ENCODE data around the gene ARNT2. TPM values are rescaled to one million over a fixed set of nuclear protein-coding genes. Genes with fewer than 3 reads are reported as not detected.

The ARNT2 gene
- total RNA-seq, 4 donors from 2014 or later, result 5.1 to 8.8 (median 6.8) TPM

DNA sequence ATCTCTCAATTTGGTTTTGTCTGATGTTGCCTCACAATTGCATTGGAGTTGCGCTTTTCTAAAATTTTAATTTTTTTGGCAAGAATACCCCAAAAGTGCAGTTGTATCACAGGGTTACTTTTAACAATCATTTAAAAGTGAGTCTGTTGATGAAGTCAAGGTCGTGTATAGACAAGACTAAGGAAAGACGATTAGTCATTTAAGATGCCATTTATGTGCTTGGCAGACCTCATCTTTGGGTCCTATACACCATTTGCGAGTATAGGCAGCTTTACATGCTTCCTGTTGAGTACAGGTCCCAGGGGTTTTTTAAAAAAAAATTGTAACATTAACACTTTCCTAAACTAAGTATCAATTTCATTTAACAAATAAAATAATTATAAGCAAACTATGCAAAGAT lies 12.5 kb downstream of the ARNT2 start:
- no peak for TF ChIP-seq CTCF (IDR thresholded peaks at IDR 0.05)
- no peak for TF ChIP-seq POLR2A (IDR thresholded peaks at IDR 0.05)
- TF ChIP-seq EP300 (IDR thresholded peaks at IDR 0.05), result no peak
- Histone ChIP-seq H3K36me3 (no peaks in the 10 kb centered on the region), H3K4me3 (no peak overlapping the region), H3K4me1 (no peaks in the 10 kb centered on the region), H3K9me3 (no peaks in the 10 kb centered on the region), H3K27ac (no peak overlapping the region), H3K27me3 (no peaks in the 10 kb centered on the region)
- 89% methylated on average over 4 of the region's 4 CpGs for WGBS, 2 donors
- DNase-seq (ENCODE audit: low spot score in 2 of 2), result no peak

- WGBS, 2 donors, result 64 to 66% methylated on average over 9 of the region's 10 CpGs
- no peaks in the 10 kb centered on the region for H3K36me3 ChIP-seq
- TF ChIP-seq POLR2A (IDR thresholded peaks at IDR 0.05), result no peak
- TF ChIP-seq EP300 (IDR thresholded peaks at IDR 0.05), result no peak
- peak; percentile 22 to 54 (median 35) for TF ChIP-seq CTCF (IDR thresholded peaks at IDR 0.05)
- no peaks in the 10 kb centered on the region for H3K9me3 ChIP-seq
- H3K27me3 ChIP-seq, result no peaks in the 10 kb centered on the region
- H3K4me3 ChIP-seq, result no peak overlapping the region
- no peaks in the 10 kb centered on the region for H3K4me1 ChIP-seq
- peak in 1 of 2 donors; percentile 19 for DNase-seq (ENCODE audit: low spot score in 2 of 2)
- no peak overlapping the region for H3K27ac ChIP-seq
Observed at GRCh38 chr15:80418892-80419537, 14.8 kb downstream of the ARNT2 start.

DNA sequence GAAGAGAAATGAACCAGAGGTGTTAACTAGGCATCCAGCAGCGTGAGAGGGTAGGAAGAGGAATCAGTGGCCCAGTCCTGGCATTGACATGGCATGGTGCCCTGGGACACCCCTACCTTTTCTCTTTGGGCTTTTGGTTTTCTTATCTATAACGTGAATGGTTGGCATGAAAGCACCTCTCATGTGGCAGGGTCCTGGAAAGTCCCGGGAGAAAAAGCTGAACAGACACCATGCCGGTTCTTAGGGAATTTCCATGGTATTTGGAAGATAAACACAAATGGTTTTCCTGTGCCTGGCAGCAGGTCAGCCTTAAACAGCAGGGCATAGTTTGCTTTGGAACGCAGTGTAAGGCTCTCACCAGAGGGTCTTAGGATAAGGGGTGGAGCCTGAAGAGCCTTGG lies 15.4 kb downstream of the ARNT2 start:
- WGBS, 2 donors, result 50 to 53% methylated on average over 5 of the region's 5 CpGs
- H3K4me3 ChIP-seq, result no peak overlapping the region
- H3K4me1 ChIP-seq, result no peaks in the 10 kb centered on the region
- no peak overlapping the region for H3K27ac ChIP-seq
- no peaks in the 10 kb centered on the region for H3K36me3 ChIP-seq
- DNase-seq (ENCODE audit: low spot score in 2 of 2), result no peak
- no peak for TF ChIP-seq POLR2A (IDR thresholded peaks at IDR 0.05)
- TF ChIP-seq CTCF (IDR thresholded peaks at IDR 0.05), result no peak
- no peak for TF ChIP-seq EP300 (IDR thresholded peaks at IDR 0.05)
- no peaks in the 10 kb centered on the region for H3K9me3 ChIP-seq
- H3K27me3 ChIP-seq, result no peaks in the 10 kb centered on the region

DNA sequence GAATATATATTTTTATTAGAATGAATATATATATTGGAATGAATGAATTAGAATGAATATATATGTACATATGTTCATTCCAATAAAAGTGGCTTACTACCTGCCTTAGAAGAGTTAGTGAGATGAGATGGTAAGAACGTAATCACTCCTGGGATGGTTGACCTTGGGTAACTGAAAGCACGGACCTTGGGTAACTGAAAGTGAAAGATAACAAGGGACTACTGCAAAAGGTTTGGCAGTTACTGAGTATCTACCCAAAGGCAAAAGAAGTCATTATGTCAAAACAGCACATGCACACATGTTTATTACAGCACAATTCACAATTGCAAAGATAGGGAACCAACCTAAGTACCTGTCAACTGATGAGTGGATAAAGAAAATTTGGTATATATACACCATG lies 16.5 kb downstream of the ARNT2 start:
- Histone ChIP-seq H3K9me3 (no peaks in the 10 kb centered on the region), H3K36me3 (no peaks in the 10 kb centered on the region)

More for the DNA sequence above, 16.5 kb downstream of the ARNT2 start:
- TF ChIP-seq EP300 (IDR thresholded peaks at IDR 0.05) (no peak), POLR2A (IDR thresholded peaks at IDR 0.05) (no peak), CTCF (IDR thresholded peaks at IDR 0.05) (no peak)
- Histone ChIP-seq H3K27me3 (no peaks in the 10 kb centered on the region), H3K4me3 (no peak overlapping the region), H3K27ac (no peak overlapping the region), H3K4me1 (no peaks in the 10 kb centered on the region)
- no peak for DNase-seq (ENCODE audit: low spot score in 2 of 2)
- 50 to 74% methylated on average over 2 of the region's 2 CpGs for WGBS, 2 donors
